Epithelial cell of esophagus (primary cell): Measurements from ENCODE around the gene SPDYE6.

ENCODE experiments used
- DNase-seq: peaks from one replicate; pipeline ENCODE4 v3.0.0; 2010; ENCODE audit warnings: low read depth
- H3K4me3 ChIP-seq: 2 replicates; pipeline ENCODE4 v1.5.1; 2011; ENCODE audit warnings: mild to moderate bottlenecking, low read length, control low read depth
- CTCF ChIP-seq: IDR thresholded peaks from 2 replicates; pipeline ENCODE4 v1.5.1; 2011; ENCODE audit warnings: low read depth, mild to moderate bottlenecking, low read length, control low read depth, inconsistent platforms; ENCODE audit not compliant: insufficient read depth; ENCODE audit errors: missing control alignments

SPDYE6 gene

GRCh38 chr7:102395873-102396709, 39.8 kb upstream of the SPDYE6 start, which contains the start of gene PRKRIP1:
TSS of gene PRKRIP1 (plus strand) at chr7:102396363. CDS start at chr7:102396412, 49 bp downstream.
- peak; percentile 92 for DNase-seq
- H3K4me3 ChIP-seq = peak within 1 kb of the TSS; percentile 99
- TF ChIP-seq CTCF = no peak

GRCh38 chr7:102395592-102395872, 39.3 kb upstream of the SPDYE6 start:
- DNase-seq = peak; percentile 45
- no peak for TF ChIP-seq CTCF
- H3K4me3 ChIP-seq = peak overlapping the region; percentile 99

- no peak for DNase-seq
Observed at GRCh38 chr7:102393467-102393866, 37.2 kb upstream of the SPDYE6 start.

GRCh38 chr7:102392330-102392729, 36.1 kb upstream of the SPDYE6 start:
- H3K4me3 ChIP-seq = no peak overlapping the region
- no peak for DNase-seq
- no peak for TF ChIP-seq CTCF

More at GRCh38 chr7:102393467-102393866, 37.2 kb upstream of the SPDYE6 start:
- no peak for TF ChIP-seq CTCF
- H3K4me3 ChIP-seq = no peak overlapping the region

GRCh38 chr7:102390697-102391484, 34.6 kb upstream of the SPDYE6 start:
- TF ChIP-seq CTCF = peak; percentile 92
- peak; percentile 80 for DNase-seq
- no peak overlapping the region for H3K4me3 ChIP-seq

- DNase-seq = no peak
- H3K4me3 ChIP-seq = no peak overlapping the region
- no peak for TF ChIP-seq CTCF
Observed at GRCh38 chr7:102389810-102390209, 33.6 kb upstream of the SPDYE6 start.
